Mesendoderm (in vitro differentiated cells): ENCODE measurements around the gene EPN1.
"Not testable (repeated sequence)": the region's sequence is repeated elsewhere in the genome, so short reads cannot be mapped to it uniquely, and the experiment has no call there.

ENCODE experiments used
- DNase-seq: peaks from one replicate; pipeline ENCODE4 v3.0.0; 2013
- H2AK5ac ChIP-seq: 2 replicates; pipeline ENCODE4 v1.6.1; 2013; ENCODE audit warnings: low read length, inconsistent platforms
- H2BK120ac ChIP-seq: 2 replicates; pipeline ENCODE4 v1.6.1; 2013; ENCODE audit warnings: low read depth, mild to moderate bottlenecking, low read length, moderate library complexity, mixed read lengths
- H2BK15ac ChIP-seq: replicated peaks from 2 replicates; pipeline ENCODE4 v1.6.1; 2013; ENCODE audit warnings: low read depth, mild to moderate bottlenecking, moderate library complexity
- H2BK5ac ChIP-seq: 2 replicates; pipeline ENCODE4 v1.6.1; 2013; ENCODE audit warnings: low read length, inconsistent platforms
- H3K18ac ChIP-seq: 2 replicates; pipeline ENCODE4 v1.6.1; 2013; ENCODE audit warnings: mild to moderate bottlenecking, low read length, mixed read lengths
- H3K23ac ChIP-seq: one replicate; pipeline ENCODE4 v1.6.1; 2013; ENCODE audit warnings: low read length
- H3K27ac ChIP-seq: 2 replicates; pipeline ENCODE4 v1.5.1; 2013; ENCODE audit warnings: low read depth, mild to moderate bottlenecking, inconsistent platforms, low read length, moderate library complexity
- H3K27me3 ChIP-seq: 2 replicates; pipeline ENCODE4 v1.6.1; 2013; ENCODE audit warnings: low read length, control low read depth, mild to moderate bottlenecking, inconsistent platforms; ENCODE audit not compliant: insufficient read depth, poor library complexity
- H3K36me3 ChIP-seq: 2 replicates; pipeline ENCODE4 v1.6.1; 2013; ENCODE audit warnings: low read length, inconsistent platforms; ENCODE audit not compliant: control insufficient read depth, insufficient read depth
- H3K4ac ChIP-seq: one replicate; pipeline ENCODE4 v1.6.1; 2013; ENCODE audit warnings: low read depth, mild to moderate bottlenecking, low read length, moderate library complexity
- H3K4me1 ChIP-seq: 2 replicates; pipeline ENCODE4 v1.6.1; 2013; ENCODE audit warnings: low read depth, low read length, inconsistent platforms; ENCODE audit not compliant: control insufficient read depth
- H3K4me2 ChIP-seq: 2 replicates; pipeline ENCODE4 v1.6.1; 2013; ENCODE audit warnings: low read length
- H3K4me3 ChIP-seq: 2 replicates; pipeline ENCODE4 v1.5.1; 2013; ENCODE audit warnings: mild to moderate bottlenecking, low read length
- H3K56ac ChIP-seq: one replicate; pipeline ENCODE4 v1.6.1; 2013; ENCODE audit warnings: low read length
- H3K79me1 ChIP-seq: 2 replicates; pipeline ENCODE4 v1.6.1; 2013; ENCODE audit warnings: low read length, inconsistent platforms
- H3K79me2 ChIP-seq: 2 replicates; pipeline ENCODE4 v1.6.1; 2013; ENCODE audit warnings: mild to moderate bottlenecking, low read length; ENCODE audit not compliant: control insufficient read depth, insufficient read depth
- H3K9ac ChIP-seq: 2 replicates; pipeline ENCODE4 v1.6.1; 2013; ENCODE audit warnings: low read length, inconsistent platforms
- H4K5ac ChIP-seq: one replicate; pipeline ENCODE4 v1.6.1; 2013; ENCODE audit warnings: low read length
- H4K8ac ChIP-seq: one replicate; pipeline ENCODE4 v1.6.1; 2013; ENCODE audit warnings: low read depth, mild to moderate bottlenecking, control low read depth, low read length, moderate library complexity
- WGBS: extraction: QIAGEN DNeasy Blood & Tissue Kit; methylation state at CpG from one replicate; pipeline ENCODE4 v1.1.7; 2013; ENCODE audit warnings: low lambda C conversion rate, missing lambda C conversion rate; ENCODE audit not compliant: insufficient coverage; ENCODE audit errors: extremely low coverage; 5-methylcytosine and 5-hydroxymethylcytosine counted together

Gene EPN1

GRCh38 chr19:55723491-55723890 is 48.5 kb downstream of the EPN1 start:
- H3K79me2 ChIP-seq = no peaks in the 10 kb centered on the region
- no peak overlapping the region for H4K5ac ChIP-seq
- H3K36me3 ChIP-seq = no peaks in the 10 kb centered on the region
- no peak overlapping the region for H2BK5ac ChIP-seq
- H3K27ac ChIP-seq = no peak overlapping the region
- H3K18ac ChIP-seq = no peak overlapping the region
- no peak overlapping the region for H3K56ac ChIP-seq
- no peak overlapping the region for H2BK120ac ChIP-seq
- WGBS = no CpG with 5 or more reads among the region's 8 CpGs
- H3K4me2 ChIP-seq = no peak overlapping the region
- H3K4me1 ChIP-seq = no peaks in the 10 kb centered on the region
- H2BK15ac ChIP-seq = no peak overlapping the region
- DNase-seq = no peak
- no peak overlapping the region for H2AK5ac ChIP-seq
- H3K9ac ChIP-seq = no peak overlapping the region
- H4K8ac ChIP-seq = no peak overlapping the region
- H3K79me1 ChIP-seq = no peaks in the 10 kb centered on the region
- H3K4me3 ChIP-seq = no peak overlapping the region
- H3K27me3 ChIP-seq = no peaks in the 10 kb centered on the region
- no peak overlapping the region for H3K23ac ChIP-seq
- H3K4ac ChIP-seq = no peak overlapping the region

DNA sequence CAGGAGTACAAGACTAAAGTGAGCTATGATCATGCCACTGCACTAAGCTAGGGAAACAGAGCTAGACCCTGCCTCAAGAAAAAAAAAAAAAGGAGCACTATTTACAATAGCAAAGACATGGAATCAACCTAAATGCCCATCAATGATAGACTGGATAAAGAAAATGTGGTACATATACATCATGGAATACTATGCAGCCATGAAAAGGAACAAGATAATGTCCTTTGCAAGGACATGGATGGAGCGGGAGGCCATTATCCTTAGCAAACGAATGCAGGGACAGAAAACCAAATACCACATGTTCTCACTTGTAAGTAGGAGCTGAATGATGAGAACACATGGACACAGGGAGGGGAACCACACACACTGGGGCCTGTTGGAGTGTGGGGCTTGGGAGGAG is 55.4 kb downstream of the EPN1 start:
- H2BK5ac ChIP-seq, H3K4me2 ChIP-seq, H3K56ac ChIP-seq, H4K8ac ChIP-seq, H3K27me3 ChIP-seq, H3K23ac ChIP-seq, H3K36me3 ChIP-seq, H4K5ac ChIP-seq, H3K79me1 ChIP-seq, H3K9ac ChIP-seq, DNase-seq, H3K27ac ChIP-seq, H3K4me3 ChIP-seq, H3K4ac ChIP-seq, H2AK5ac ChIP-seq, H3K18ac ChIP-seq, H2BK120ac ChIP-seq, H3K4me1 ChIP-seq, H3K79me2 ChIP-seq, H2BK15ac ChIP-seq: not testable (repeated sequence)
- no CpG with 5 or more reads among the region's 2 CpGs for WGBS

GRCh38 chr19:55738302-55738701 is 63.3 kb downstream of the EPN1 start, which contains the start of gene NLRP9:
TSS of gene NLRP9 (minus strand) at chr19:55738402. CDS start at chr19:55738374, 28 bp downstream.
- Histone ChIP-seq H3K27ac (no peak within 1 kb of the TSS), H3K56ac (no peak within 1 kb of the TSS), H3K79me1 (no peaks in the 10 kb centered on the region), H4K8ac (no peak within 1 kb of the TSS), H4K5ac (no peak within 1 kb of the TSS), H3K23ac (no peak within 1 kb of the TSS), H3K36me3 (no peaks in the 10 kb centered on the region), H3K27me3 (no peaks in the 10 kb centered on the region), H3K4me1 (no peaks in the 10 kb centered on the region), H3K4me2 (no peak within 1 kb of the TSS), H2BK120ac (no peak within 1 kb of the TSS), H2BK5ac (no peak within 1 kb of the TSS), H3K9ac (no peak within 1 kb of the TSS), H2BK15ac (no peak within 1 kb of the TSS), H2AK5ac (no peak within 1 kb of the TSS), H3K4ac (no peak within 1 kb of the TSS), H3K79me2 (no peaks in the 10 kb centered on the region), H3K18ac (no peak within 1 kb of the TSS), H3K4me3 (no peak within 1 kb of the TSS)
- WGBS = no CpG with 5 or more reads among the region's 3 CpGs
- no peak for DNase-seq

- Histone ChIP-seq H3K79me1 (no peaks in the 10 kb centered on the region), H3K4me1 (no peaks in the 10 kb centered on the region), H3K4me2 (no peak overlapping the region), H3K27me3 (no peaks in the 10 kb centered on the region), H4K8ac (no peak overlapping the region), H3K23ac (no peak overlapping the region), H3K9ac (no peak overlapping the region), H3K56ac (no peak overlapping the region), H3K4ac (no peak overlapping the region), H4K5ac (no peak overlapping the region), H3K79me2 (no peaks in the 10 kb centered on the region), H3K4me3 (no peak overlapping the region), H2BK5ac (no peak overlapping the region), H3K36me3 (no peaks in the 10 kb centered on the region), H3K18ac (no peak overlapping the region), H2BK120ac (no peak overlapping the region), H2BK15ac (no peak overlapping the region), H2AK5ac (no peak overlapping the region), H3K27ac (no peak overlapping the region)
- no CpG with 5 or more reads among the region's 6 CpGs for WGBS
- no peak for DNase-seq
Observed at GRCh38 chr19:55750715-55751114, 75.7 kb downstream of the EPN1 start.

- Histone ChIP-seq H3K27ac (no peak overlapping the region), H3K27me3 (no peaks in the 10 kb centered on the region), H2BK120ac (no peak overlapping the region), H4K5ac (no peak overlapping the region), H2AK5ac (no peak overlapping the region), H2BK5ac (no peak overlapping the region), H2BK15ac (no peak overlapping the region), H3K4me3 (no peak overlapping the region), H3K18ac (no peak overlapping the region), H3K23ac (no peak overlapping the region), H3K4me1 (no peaks in the 10 kb centered on the region), H3K4ac (no peak overlapping the region), H3K9ac (no peak overlapping the region), H3K4me2 (no peak overlapping the region), H3K79me2 (no peaks in the 10 kb centered on the region), H3K79me1 (no peaks in the 10 kb centered on the region), H3K56ac (no peak overlapping the region), H4K8ac (no peak overlapping the region), H3K36me3 (no peaks in the 10 kb centered on the region)
- no peak for DNase-seq
- no CpG with 5 or more reads among the region's 3 CpGs for WGBS
Observed at GRCh38 chr19:55753401-55753800, 78.4 kb downstream of the EPN1 start.

- H3K79me1 ChIP-seq, H3K23ac ChIP-seq, H3K27me3 ChIP-seq, H3K4ac ChIP-seq, H3K79me2 ChIP-seq, H3K18ac ChIP-seq, H3K4me2 ChIP-seq, H3K56ac ChIP-seq, H4K8ac ChIP-seq, DNase-seq, H2BK15ac ChIP-seq, H2BK5ac ChIP-seq, H2AK5ac ChIP-seq, H4K5ac ChIP-seq, H3K4me3 ChIP-seq, H2BK120ac ChIP-seq, H3K9ac ChIP-seq, H3K4me1 ChIP-seq, H3K36me3 ChIP-seq, H3K27ac ChIP-seq: not testable (repeated sequence)
- WGBS = no CpG with 5 or more reads among the region's 4 CpGs
Observed at GRCh38 chr19:55756808-55757207, 81.8 kb downstream of the EPN1 start.
